Spleen (tissue), 11 donors: ENCODE data around the gene DRC3. TPM values are rescaled to one million over a fixed set of nuclear protein-coding genes. Genes with fewer than 3 reads are reported as not detected.

Experiments used
- DNase-seq: peaks from one replicate; pipeline ENCODE4 v3.0.0-alpha.2; 2020
- H3K27ac ChIP-seq, 8 donors: fragments of 200-600 bp; sonication (generic) in 7 of 8; 1 replicate in 4 of 8; 2 replicates in 4 of 8; pipeline versions ENCODE4 v1.5.0 to v1.8.0; 2016 to 2021; ENCODE audit warnings: inconsistent platforms in 4 of 8, mild to moderate bottlenecking in 4 of 8, moderate library complexity in 1 of 8
- H3K27me3 ChIP-seq, 7 donors: fragments of 200-600 bp; sonication (generic) in 6 of 7; replicated peaks in 1 of 7; 1 replicate in 4 of 7; 2 replicates in 3 of 7; pipeline versions ENCODE4 v1.5.0 to v1.8.0; 2016 to 2021; ENCODE audit warnings: inconsistent platforms in 3 of 7, mild to moderate bottlenecking in 1 of 7
- H3K36me3 ChIP-seq, 6 donors: fragments of 200-600 bp; sonication (generic) in 5 of 6; 1 replicate in 4 of 6; 2 replicates in 2 of 6; pipeline versions ENCODE4 v1.5.0 to v1.8.0; 2016 to 2021; ENCODE audit warnings: inconsistent platforms in 2 of 6
- H3K4me1 ChIP-seq, 6 donors: fragments of 200-600 bp; sonication (generic) in 5 of 6; 1 replicate in 3 of 6; 2 replicates in 3 of 6; pipeline versions ENCODE4 v1.5.0 to v1.8.0; 2016 to 2021; ENCODE audit warnings: inconsistent platforms in 3 of 6
- H3K4me3 ChIP-seq, 8 donors: fragments of 200-600 bp; sonication (generic) in 7 of 8; 1 replicate in 4 of 8; 2 replicates in 4 of 8; pipeline versions ENCODE4 v1.5.0 to v1.8.0; 2016 to 2021; ENCODE audit warnings: inconsistent platforms in 4 of 8, mild to moderate bottlenecking in 4 of 8, moderate library complexity in 2 of 8
- H3K9me3 ChIP-seq, 8 donors: fragments of 200-600 bp; sonication (generic) in 7 of 8; 1 replicate in 4 of 8; 2 replicates in 4 of 8; pipeline versions ENCODE4 v1.5.0 to v1.8.0; 2016 to 2021; ENCODE audit warnings: inconsistent platforms in 4 of 8
- CTCF ChIP-seq, 11 experiments: fragments of 200-600 bp in 7 of 11; fragments of 450-650 bp in 4 of 11; sonication (generic) in 4 of 11; IDR thresholded peaks in 8 of 11; conservative IDR thresholded peaks in 3 of 11; 1 replicate in 7 of 11; 2 replicates in 4 of 11; pipeline versions ENCODE4 v1.4.0 to v1.8.0; 2016 to 2021; ENCODE audit warnings: antibody characterized with exemption in 11 of 11, inconsistent platforms in 4 of 11, mild to moderate bottlenecking in 1 of 11
- POLR2A ChIP-seq, 3 donors: fragments of 450-650 bp; IDR thresholded peaks; one replicate each; pipeline ENCODE4 v1.5.1; 2017; ENCODE audit warnings: antibody characterized with exemption in 3 of 3, mild to moderate bottlenecking in 1 of 3
- POLR2AphosphoS5 ChIP-seq, 3 donors: sonication (generic); formaldehyde crosslinking; IDR thresholded peaks; one replicate each; pipeline ENCODE4 v1.5.1; 2017; ENCODE audit warnings: antibody characterized with exemption in 3 of 3
- WGBS, 5 donors: extraction: QIAGEN DNeasy Blood & Tissue Kit in 3 of 5; methylation state at CpG; one replicate each; pipeline versions ENCODE4 v1.1.5 to v1.1.7; 2013 to 2018; 5-methylcytosine and 5-hydroxymethylcytosine counted together
- intact Hi-C: fragments of 100-400 bp; cut with DNase I; formaldehyde crosslinking; loops from one replicate; pipeline ENCODE4 v1.15.0; 2023; ENCODE audit warnings: low total_unique reads
- polyA plus RNA-seq, 3 donors: library from polyadenylated mRNA; stranded (reverse); fragments of 200-250 nt; gene quantifications; one replicate each; pipeline ENCODE4 v1.2.1, GENCODE V29; 2013
- total RNA-seq, 7 donors: library from RNA; depleted of rRNA in 3 of 7; stranded (reverse); fragments of >200 nt in 3 of 7; fragmentation: NEBNext Ultra II Directional in 4 of 7; extraction: Animal tissue kit (Norgen Biotek cat#: 25700) in 4 of 7; gene quantifications; one replicate each; pipeline versions ENCODE4 v1.1.0 to v1.2.1, GENCODE V29; 2016 to 2021
- donor health status: healthy with polysubstance abuse.
- donor health status: DM: no; HTN: no; CAD: no; lungs with moderate emphysema.
- donor health status: DM: no; HTN: no; CAD: no.
- donor health status: Bipolar disorder and iron deficiency.
- donor health status: healthy.
- donor health status: DM: no; HTN: no; CAD: no.
- donor health status: DM: yes; HTN: yes; CAD: no.

The DRC3 gene
- total and polyA plus RNA-seq, 10 donors, result 0.37 to 7.3 (median 2.3) TPM

DNA sequence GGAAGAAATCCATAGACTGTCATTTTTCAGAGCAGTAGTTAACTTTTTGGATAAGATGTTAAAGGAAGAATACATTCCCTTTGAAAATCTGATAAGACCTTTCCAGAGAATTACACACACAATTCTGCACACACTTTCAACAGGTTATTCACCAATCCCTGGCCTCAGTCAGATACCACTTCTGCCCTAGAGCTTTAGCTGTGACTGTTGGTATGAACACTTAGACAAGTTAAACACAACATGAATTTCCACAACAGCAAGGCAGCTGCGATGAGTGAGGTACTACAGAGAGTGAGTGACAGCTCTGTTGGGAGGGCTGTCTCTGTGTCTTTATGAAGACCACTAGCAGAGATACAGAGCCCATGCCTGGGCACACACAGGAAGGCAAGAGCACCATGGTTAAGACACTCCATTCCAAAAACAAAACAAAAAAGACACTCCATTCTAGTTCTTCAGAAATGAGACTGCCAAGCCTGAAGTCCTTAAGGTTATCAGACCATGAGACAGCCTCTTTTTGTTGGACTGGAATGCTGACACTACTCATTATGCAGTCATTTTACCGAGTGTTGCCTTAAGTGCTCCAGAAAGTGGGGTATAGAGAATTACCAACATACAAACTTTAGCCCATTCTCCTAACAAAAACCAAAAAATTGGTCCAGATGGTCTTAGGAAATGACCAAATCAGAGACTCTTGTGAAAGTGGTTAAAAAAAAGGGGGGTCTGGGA lies 42.8 kb upstream of the DRC3 start:
- TF ChIP-seq CTCF (IDR thresholded peaks at IDR 0.05 in 8 of 11, conservative IDR thresholded peaks at IDR 0.05 in 3 of 11), result no peak
- H3K27me3 ChIP-seq, result no peaks in the 10 kb centered on the region
- H3K4me1 ChIP-seq, result peaks cover 0 to 17% (median 6%) of the 10 kb centered on the region in 6 donors
- no peak overlapping the region for H3K4me3 ChIP-seq
- no peak overlapping the region for H3K27ac ChIP-seq
- intact Hi-C loops, result no loop called here
- WGBS, 5 donors, result 82 to 94% (median 87%) methylated on average over 2 of the region's 2 CpGs
- H3K9me3 ChIP-seq, result no peaks in the 10 kb centered on the region
- DNase-seq, result no peak
- peaks cover 0 to 6% (median 0%) of the 10 kb centered on the region in 6 donors for H3K36me3 ChIP-seq

DNA sequence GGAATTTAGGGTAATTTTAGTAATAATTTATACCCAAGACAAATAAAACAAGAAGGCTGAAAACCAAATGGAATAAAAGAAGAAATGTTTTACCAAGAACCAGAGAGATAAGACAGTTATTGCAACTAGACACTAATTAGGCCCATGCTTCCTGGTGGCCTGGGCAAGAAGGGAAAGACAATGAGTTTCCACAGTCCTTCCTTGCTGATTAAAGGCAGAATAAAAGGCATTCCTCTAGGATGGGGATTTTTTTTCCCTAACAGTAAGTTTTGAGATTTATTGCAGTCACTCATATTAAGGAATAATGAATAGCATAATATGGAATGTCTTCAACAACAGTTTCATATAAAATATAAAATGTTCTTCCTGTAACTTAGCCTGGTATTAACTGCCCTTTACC lies 42.0 kb upstream of the DRC3 start:
- peaks cover 0 to 6% (median 0%) of the 10 kb centered on the region in 6 donors for H3K36me3 ChIP-seq
- no peak for DNase-seq
- peaks cover 7 to 26% (median 14%) of the 10 kb centered on the region in 6 donors for H3K4me1 ChIP-seq
- H3K27ac ChIP-seq, result no peak overlapping the region
- no peaks in the 10 kb centered on the region for H3K9me3 ChIP-seq
- intact Hi-C loops, result no loop called here
- TF ChIP-seq POLR2AphosphoS5 (IDR thresholded peaks at IDR 0.05) (no peak), CTCF (IDR thresholded peaks at IDR 0.05 in 8 of 11, conservative IDR thresholded peaks at IDR 0.05 in 3 of 11) (no peak), POLR2A (IDR thresholded peaks at IDR 0.05) (no peak)
- no peak overlapping the region for H3K4me3 ChIP-seq
- no peaks in the 10 kb centered on the region for H3K27me3 ChIP-seq

DNA sequence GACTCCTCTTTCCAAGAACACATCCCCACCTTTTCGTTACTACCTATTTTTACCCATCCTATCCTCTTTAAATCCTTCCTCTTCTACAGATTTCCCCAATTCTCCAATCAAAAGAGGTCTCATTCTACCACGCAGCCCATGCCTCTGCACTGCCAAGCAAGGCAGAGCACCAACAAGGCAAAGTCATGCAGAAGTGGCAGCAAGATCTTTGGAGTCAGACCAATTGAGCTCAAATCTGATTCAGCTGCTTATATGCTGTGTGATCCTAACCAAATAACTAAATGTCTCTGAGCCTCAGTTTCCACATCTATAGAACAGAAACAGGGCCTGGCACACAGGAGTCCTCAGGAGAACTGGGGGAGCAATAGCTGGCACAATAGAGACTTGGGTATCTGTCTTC lies 41.5 kb upstream of the DRC3 start:
- no peak for DNase-seq
- intact Hi-C loops, result no loop called here
- WGBS, 5 donors, result 70 to 91% (median 84%) methylated on average over 2 of the region's 2 CpGs

More for the DNA sequence above, 41.5 kb upstream of the DRC3 start:
- Histone ChIP-seq H3K9me3 (no peaks in the 10 kb centered on the region), H3K36me3 (peaks cover 0 to 6% (median 0%) of the 10 kb centered on the region in 6 donors), H3K4me3 (no peak overlapping the region), H3K27ac (no peak overlapping the region), H3K4me1 (peaks cover 12 to 30% (median 19%) of the 10 kb centered on the region in 6 donors), H3K27me3 (no peaks in the 10 kb centered on the region)
- TF ChIP-seq POLR2A (IDR thresholded peaks at IDR 0.05), result no peak
- TF ChIP-seq POLR2AphosphoS5 (IDR thresholded peaks at IDR 0.05), result no peak
- no peak for TF ChIP-seq CTCF (IDR thresholded peaks at IDR 0.05 in 8 of 11, conservative IDR thresholded peaks at IDR 0.05 in 3 of 11)
